H9 (cell line): ENCODE data around the gene SLC19A1. TPM values are rescaled to one million over a fixed set of nuclear protein-coding genes. Genes with fewer than 3 reads are reported as not detected.

ENCODE experiments used
- DNase-seq: peaks from one replicate; pipeline ENCODE4 v3.0.0-alpha.2; 2017
- H2AFZ ChIP-seq: one replicate; pipeline ENCODE4 v1.6.1; 2013; ENCODE audit warnings: mild to moderate bottlenecking, low read length, control low read depth, moderate library complexity
- H2AK5ac ChIP-seq: 2 replicates; pipeline ENCODE4 v1.6.1; 2013; ENCODE audit warnings: low read length, control low read depth, mixed read lengths; ENCODE audit not compliant: insufficient read length
- H2BK120ac ChIP-seq: one replicate; pipeline ENCODE4 v1.6.1; 2013; ENCODE audit warnings: low read depth, mild to moderate bottlenecking, low read length, control low read depth, inconsistent platforms; ENCODE audit not compliant: poor library complexity, severe bottlenecking
- H2BK12ac ChIP-seq: 2 replicates; pipeline ENCODE4 v1.6.1; 2013; ENCODE audit warnings: low read length, control low read depth, mixed read lengths, low read depth; ENCODE audit not compliant: insufficient read length
- H2BK15ac ChIP-seq: 2 replicates; pipeline ENCODE4 v1.6.1; 2013; ENCODE audit warnings: low read depth, low read length, control low read depth
- H2BK20ac ChIP-seq: one replicate; pipeline ENCODE4 v1.6.1; 2013; ENCODE audit warnings: low read depth, mild to moderate bottlenecking, low read length, control low read depth, inconsistent platforms; ENCODE audit not compliant: poor library complexity, severe bottlenecking
- H2BK5ac ChIP-seq: 2 replicates; pipeline ENCODE4 v1.6.1; 2013; ENCODE audit warnings: low read length, control low read depth, mixed read lengths; ENCODE audit not compliant: insufficient read length
- H3K14ac ChIP-seq: 2 replicates; pipeline ENCODE4 v1.6.1; 2013; ENCODE audit warnings: low read length, control low read depth; ENCODE audit not compliant: insufficient read depth
- H3K18ac ChIP-seq: 2 replicates; pipeline ENCODE4 v1.6.1; 2013; ENCODE audit warnings: low read depth, mild to moderate bottlenecking, mixed read lengths, low read length, control low read depth; ENCODE audit not compliant: insufficient read length
- H3K23ac ChIP-seq: 2 replicates; pipeline ENCODE4 v1.6.1; 2013; ENCODE audit warnings: low read length, control low read depth, mixed read lengths, low read depth; ENCODE audit not compliant: insufficient read length
- H3K23me2 ChIP-seq: 2 replicates; pipeline ENCODE4 v1.6.1; 2013; ENCODE audit warnings: low read depth, mild to moderate bottlenecking, mixed read lengths, low read length, control low read depth; ENCODE audit not compliant: insufficient read length, poor library complexity, severe bottlenecking
- H3K27ac ChIP-seq: 2 replicates; pipeline ENCODE4 v1.5.1; 2013; ENCODE audit warnings: low read length, control low read depth, mixed read lengths, low read depth; ENCODE audit not compliant: insufficient read length
- H3K27me3 ChIP-seq: 2 replicates; pipeline ENCODE4 v1.6.1; 2013; ENCODE audit warnings: low read length, control low read depth, inconsistent platforms; ENCODE audit not compliant: insufficient read depth
- H3K4ac ChIP-seq: 2 replicates; pipeline ENCODE4 v1.6.1; 2013; ENCODE audit warnings: low read depth, mild to moderate bottlenecking, control low read depth, inconsistent platforms, low read length, moderate library complexity
- H3K4me1 ChIP-seq: 2 replicates; pipeline ENCODE4 v1.6.1; 2013; ENCODE audit warnings: low read length, control low read depth, inconsistent platforms; ENCODE audit not compliant: insufficient read depth
- H3K4me2 ChIP-seq: 2 replicates; pipeline ENCODE4 v1.6.1; 2013; ENCODE audit warnings: low read length, control low read depth, mixed read lengths; ENCODE audit not compliant: insufficient read length, insufficient read depth
- H3K56ac ChIP-seq: 2 replicates; pipeline ENCODE4 v1.6.1; 2013; ENCODE audit warnings: low read depth, mild to moderate bottlenecking, mixed read lengths, low read length, control low read depth; ENCODE audit not compliant: insufficient read length
- H3K79me1 ChIP-seq: 2 replicates; pipeline ENCODE4 v1.6.1; 2013; ENCODE audit warnings: low read depth, mild to moderate bottlenecking, moderate library complexity, low read length, control low read depth, inconsistent platforms; ENCODE audit not compliant: insufficient read depth, poor library complexity, severe bottlenecking
- H3K79me2 ChIP-seq: 2 replicates; pipeline ENCODE4 v1.6.1; 2013; ENCODE audit warnings: low read length, control low read depth, inconsistent platforms; ENCODE audit not compliant: insufficient read depth
- H3K9ac ChIP-seq: 2 replicates; pipeline ENCODE4 v1.6.1; 2013; ENCODE audit warnings: low read length, control low read depth, mixed read lengths; ENCODE audit not compliant: insufficient read length; ENCODE audit errors: extremely low read depth
- H3K9me3 ChIP-seq: one replicate; pipeline ENCODE4 v1.6.1; 2013; ENCODE audit warnings: low read depth, low read length, inconsistent platforms; ENCODE audit not compliant: control insufficient read depth
- H3T11ph ChIP-seq: one replicate; pipeline ENCODE4 v1.6.1; 2013; ENCODE audit warnings: mild to moderate bottlenecking, low read length, control low read depth, inconsistent platforms
- H4K20me1 ChIP-seq: one replicate; pipeline ENCODE4 v1.6.1; 2013; ENCODE audit not compliant: control insufficient read depth, insufficient read length, insufficient read depth
- H4K5ac ChIP-seq: 2 replicates; pipeline ENCODE4 v1.6.1; 2013; ENCODE audit warnings: low read depth, mild to moderate bottlenecking, mixed read lengths, low read length, control low read depth; ENCODE audit not compliant: insufficient read length
- H4K8ac ChIP-seq: replicated peaks from 2 replicates; pipeline ENCODE4 v1.6.1; 2013; ENCODE audit warnings: low read length, control low read depth, mixed read lengths, low read depth; ENCODE audit not compliant: insufficient read length
- H4K91ac ChIP-seq: 2 replicates; pipeline ENCODE4 v1.6.1; 2013; ENCODE audit warnings: low read depth, mild to moderate bottlenecking, moderate library complexity, mixed read lengths, low read length, control low read depth; ENCODE audit not compliant: insufficient read length
- H3K27ac Mint-ChIP-seq, 3 experiments: 2 replicates in 2 of 3; 3 replicates in 1 of 3; pipeline ENCODE4 v1.8.0; 2020 to 2021; ENCODE audit warnings: mixed read lengths in 3 of 3, mild to moderate bottlenecking in 1 of 3, moderate library complexity in 1 of 3
- H3K27me3 Mint-ChIP-seq: 2 replicates; pipeline ENCODE4 v1.8.0; 2021; ENCODE audit warnings: low read depth, mild to moderate bottlenecking, moderate library complexity, mixed read lengths
- H3K36me3 Mint-ChIP-seq, 3 experiments: 2 replicates in 2 of 3; 3 replicates in 1 of 3; pipeline ENCODE4 v1.8.0; 2020 to 2021; ENCODE audit warnings: low read depth in 3 of 3, mixed read lengths in 3 of 3; ENCODE audit not compliant: insufficient read depth in 1 of 3
- H3K4me1 Mint-ChIP-seq, 2 experiments: 2 replicates each; pipeline ENCODE4 v1.8.0; 2020; ENCODE audit warnings: mixed read lengths in 2 of 2
- H3K4me3 Mint-ChIP-seq, 2 experiments: 2 replicates in 1 of 2; 3 replicates in 1 of 2; pipeline ENCODE4 v1.8.0; 2020 to 2021; ENCODE audit warnings: mild to moderate bottlenecking in 2 of 2, mixed read lengths in 2 of 2, moderate library complexity in 1 of 2
- H3K9me3 Mint-ChIP-seq, 2 experiments: 2 replicates in 1 of 2; 3 replicates in 1 of 2; pipeline ENCODE4 v1.8.0; 2020; ENCODE audit warnings: mild to moderate bottlenecking in 2 of 2, mixed read lengths in 2 of 2, moderate library complexity in 1 of 2
- CTCF ChIP-seq: fragments of 200-600 bp; sonication (generic); conservative IDR thresholded peaks from 3 replicates; pipeline ENCODE4 v1.8.0; 2021; ENCODE audit warnings: antibody characterized with exemption, mild to moderate bottlenecking
- WGBS: extraction: QIAGEN DNeasy Blood & Tissue Kit; methylation state at CpG from one replicate; pipeline ENCODE4 v1.1.7; 2013; ENCODE audit warnings: missing lambda C conversion rate, low lambda C conversion rate, mixed read lengths; ENCODE audit not compliant: insufficient read length; ENCODE audit errors: extremely low coverage; 5-methylcytosine and 5-hydroxymethylcytosine counted together
- total RNA-seq: library from RNA; stranded (reverse); gene quantifications from 2 replicates; pipeline ENCODE4 v1.2.1, GENCODE V29; 2021

Gene SLC19A1
- total RNA-seq, 1 experiment from 2014 or later, result 32.4 TPM

GRCh38 chr21:45537111-45537745 lies 5.0 kb downstream of the SLC19A1 start:
- peaks cover 6% of the 10 kb centered on the region; the same call in 1 of the 2 replicates for H3K79me2 ChIP-seq
- no peak overlapping the region for H3T11ph ChIP-seq
- no peak for TF ChIP-seq CTCF
- no peak overlapping the region for H3K9ac ChIP-seq
- H4K20me1 ChIP-seq, result no peaks in the 10 kb centered on the region
- no peak overlapping the region for H2BK5ac ChIP-seq
- H3K27ac ChIP-seq, result no peak overlapping the region
- H3K9me3 ChIP-seq, result no peaks in the 10 kb centered on the region
- no peak overlapping the region for H3K4me3 Mint-ChIP-seq
- peaks cover 5% of the 10 kb centered on the region for H3K23me2 ChIP-seq
- no peaks in the 10 kb centered on the region for H3K27me3 Mint-ChIP-seq
- DNase-seq, result no peak
- no peak overlapping the region for H3K27ac Mint-ChIP-seq
- H4K8ac ChIP-seq, result no peak overlapping the region
- H3K9me3 Mint-ChIP-seq, result no peaks in the 10 kb centered on the region; a peak in 1 of 5 replicates
- no peak overlapping the region for H3K23ac ChIP-seq
- no peak overlapping the region for H2BK120ac ChIP-seq
- H2BK20ac ChIP-seq, result no peak overlapping the region
- no peaks in the 10 kb centered on the region for H3K4me1 ChIP-seq
- no peak overlapping the region for H2AK5ac ChIP-seq
- no peaks in the 10 kb centered on the region for H3K79me1 ChIP-seq
- no peak overlapping the region for H3K56ac ChIP-seq
- peaks cover 0 to 9% (median 6%) of the 10 kb centered on the region in 3 experiments; a peak in 6 of 7 replicates for H3K36me3 Mint-ChIP-seq
- WGBS, result no CpG with 5 or more reads among the region's 37 CpGs
- H3K4me2 ChIP-seq, result no peak overlapping the region
- H2BK12ac ChIP-seq, result no peak overlapping the region
- no peak overlapping the region for H4K5ac ChIP-seq
- no peak overlapping the region for H3K14ac ChIP-seq
- no peak overlapping the region for H3K18ac ChIP-seq
- no peak overlapping the region for H2AFZ ChIP-seq
- no peaks in the 10 kb centered on the region for H3K27me3 ChIP-seq
- H4K91ac ChIP-seq, result no peak overlapping the region
- H2BK15ac ChIP-seq, result no peak overlapping the region
- peaks cover 4 to 5% of the 10 kb centered on the region in 2 experiments for H3K4me1 Mint-ChIP-seq
- H3K4ac ChIP-seq, result no peak overlapping the region
